Lower leg skin (tissue), 3 donors: ENCODE data around the gene PLCB1.

Experiments used
- POLR2A ChIP-seq, 2 donors: fragments of 450-650 bp; IDR thresholded peaks; one replicate each; pipeline ENCODE4 v1.6.1; 2016 to 2017; ENCODE audit warnings: antibody characterized with exemption in 2 of 2, mild to moderate bottlenecking in 1 of 2, moderate library complexity in 1 of 2
- TF ChIP-seq, protein P1 (sequence below), 3 donors: fragments of 450-650 bp; IDR thresholded peaks; one replicate each; pipeline ENCODE4 v1.5.1; 2016; ENCODE audit warnings: antibody characterized with exemption in 3 of 3, mild to moderate bottlenecking in 3 of 3, moderate library complexity in 2 of 3

DNA sequence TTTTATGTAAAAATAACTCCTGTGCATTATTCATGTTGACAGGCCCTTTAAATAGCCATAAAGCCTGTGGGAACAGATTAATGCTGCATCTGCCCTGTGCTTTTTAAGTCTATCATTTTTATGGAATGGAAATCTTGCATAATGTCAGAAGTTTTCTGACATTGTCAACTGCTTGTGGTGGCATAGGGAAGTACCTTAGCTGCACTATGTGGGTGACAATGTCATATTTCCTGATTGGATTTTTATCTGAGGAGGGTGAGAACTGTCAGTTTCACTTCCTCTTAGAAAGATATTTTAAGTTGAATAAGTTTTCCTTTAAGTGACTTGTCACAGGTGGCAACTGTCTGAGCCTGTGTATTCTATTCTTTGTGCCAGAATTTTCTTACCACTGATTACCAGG is 267.9 kb downstream of the PLCB1 start:
- TF ChIP-seq, protein P1, sequence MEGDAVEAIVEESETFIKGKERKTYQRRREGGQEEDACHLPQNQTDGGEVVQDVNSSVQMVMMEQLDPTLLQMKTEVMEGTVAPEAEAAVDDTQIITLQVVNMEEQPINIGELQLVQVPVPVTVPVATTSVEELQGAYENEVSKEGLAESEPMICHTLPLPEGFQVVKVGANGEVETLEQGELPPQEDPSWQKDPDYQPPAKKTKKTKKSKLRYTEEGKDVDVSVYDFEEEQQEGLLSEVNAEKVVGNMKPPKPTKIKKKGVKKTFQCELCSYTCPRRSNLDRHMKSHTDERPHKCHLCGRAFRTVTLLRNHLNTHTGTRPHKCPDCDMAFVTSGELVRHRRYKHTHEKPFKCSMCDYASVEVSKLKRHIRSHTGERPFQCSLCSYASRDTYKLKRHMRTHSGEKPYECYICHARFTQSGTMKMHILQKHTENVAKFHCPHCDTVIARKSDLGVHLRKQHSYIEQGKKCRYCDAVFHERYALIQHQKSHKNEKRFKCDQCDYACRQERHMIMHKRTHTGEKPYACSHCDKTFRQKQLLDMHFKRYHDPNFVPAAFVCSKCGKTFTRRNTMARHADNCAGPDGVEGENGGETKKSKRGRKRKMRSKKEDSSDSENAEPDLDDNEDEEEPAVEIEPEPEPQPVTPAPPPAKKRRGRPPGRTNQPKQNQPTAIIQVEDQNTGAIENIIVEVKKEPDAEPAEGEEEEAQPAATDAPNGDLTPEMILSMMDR (IDR thresholded peaks at IDR 0.05): no peak
- no peak for TF ChIP-seq POLR2A (IDR thresholded peaks at IDR 0.05)
